GM19035 (cell line): ENCODE results near the gene CAPN14.

Source experiments
- ATAC-seq: cut with Tn5 transposase; IDR thresholded peaks from one replicate; pipeline ENCODE4 v1.9.1; 2021; ENCODE audit not compliant: unreplicated experiment

The CAPN14 gene

DNA sequence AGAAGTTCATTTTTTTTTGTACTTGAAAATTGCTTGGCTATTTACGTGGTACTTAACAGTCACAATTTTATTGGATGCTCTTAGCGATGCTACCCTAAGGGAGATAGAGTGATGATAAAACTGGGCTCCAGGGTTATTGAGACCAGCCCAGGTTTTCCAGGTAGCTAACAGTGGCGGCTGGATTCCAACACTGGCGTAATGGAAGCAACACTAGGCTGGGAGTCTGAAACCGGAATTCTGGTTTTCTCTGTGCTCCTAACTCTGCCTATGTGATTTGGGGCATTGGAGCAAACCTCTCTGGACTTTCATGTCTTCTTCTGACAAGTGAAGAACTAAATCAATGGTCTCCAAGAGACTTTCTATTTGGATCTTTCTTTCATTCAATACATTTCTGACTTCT lies 69.7 kb downstream of the CAPN14 start:
- ATAC-seq = no peak

DNA sequence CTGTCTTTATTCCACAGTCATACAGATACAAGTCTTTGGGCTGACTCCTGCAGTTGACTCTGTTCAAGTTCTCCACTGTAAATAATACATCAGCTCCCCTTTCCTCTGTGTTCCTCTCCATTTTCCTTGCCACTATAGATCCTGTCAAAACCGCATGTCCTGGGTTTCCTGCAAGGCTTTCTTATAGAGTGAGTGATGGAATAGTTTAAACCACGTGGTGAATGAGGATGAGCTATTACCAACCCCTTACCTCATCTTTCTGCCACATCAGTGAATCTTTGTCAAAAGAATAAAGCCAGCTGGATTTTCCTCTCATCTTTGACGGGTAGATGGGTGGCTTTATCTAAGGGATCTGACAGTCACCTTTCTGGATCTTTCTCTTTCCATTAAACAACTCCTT lies 75.2 kb downstream of the CAPN14 start:
- no peak for ATAC-seq

DNA sequence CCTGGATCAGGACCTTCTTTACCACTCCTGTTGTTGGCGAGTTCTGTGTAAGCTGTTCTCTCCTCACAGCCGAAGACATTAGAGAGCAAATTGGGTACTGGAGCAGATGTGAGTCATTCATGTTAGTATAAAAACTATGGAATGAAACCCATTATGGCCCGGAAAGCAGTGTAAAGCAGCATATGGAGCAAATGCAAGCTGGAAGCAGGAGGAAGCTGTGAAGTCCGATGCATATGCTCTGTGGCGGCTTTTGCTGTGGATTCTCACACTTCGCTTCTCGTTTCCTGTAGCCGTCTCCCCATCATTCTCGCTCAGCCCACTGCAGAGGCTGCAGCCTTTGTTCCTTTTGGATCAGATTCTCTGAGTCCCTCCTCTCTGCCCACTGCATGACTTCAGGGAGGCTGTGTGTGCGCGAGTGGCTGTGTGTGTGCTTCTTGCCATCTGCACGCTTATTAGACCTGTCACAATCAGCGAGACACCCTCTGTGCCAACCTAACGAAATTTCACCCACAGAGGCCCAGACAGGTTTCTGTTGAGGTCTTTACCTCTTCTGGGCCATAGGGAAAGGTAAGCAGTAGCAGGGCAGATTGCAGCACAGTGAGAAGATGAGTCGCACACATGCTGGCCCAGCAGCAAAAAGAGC lies 75.8 kb downstream of the CAPN14 start:
- no peak for ATAC-seq

DNA sequence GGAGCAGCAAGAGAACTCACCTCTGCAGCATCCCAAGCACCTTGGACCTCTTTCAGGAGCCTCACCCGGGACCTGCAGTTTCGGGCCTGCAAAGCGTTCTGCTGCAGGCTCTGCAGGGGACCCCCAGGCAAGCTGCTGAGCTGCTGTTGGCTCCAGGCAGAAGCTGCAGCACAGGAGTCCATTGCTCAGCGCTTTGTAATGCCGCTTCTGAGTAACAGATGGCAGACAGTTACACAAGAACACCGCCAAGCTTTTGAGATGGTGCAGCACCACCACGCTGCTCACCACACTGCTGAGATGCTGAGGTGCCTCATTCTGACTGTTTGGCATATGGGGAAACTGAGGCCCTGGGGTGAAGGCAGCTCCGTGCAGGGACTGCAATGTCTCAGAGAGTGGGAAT lies 77.2 kb downstream of the CAPN14 start:
- ATAC-seq = no peak

DNA sequence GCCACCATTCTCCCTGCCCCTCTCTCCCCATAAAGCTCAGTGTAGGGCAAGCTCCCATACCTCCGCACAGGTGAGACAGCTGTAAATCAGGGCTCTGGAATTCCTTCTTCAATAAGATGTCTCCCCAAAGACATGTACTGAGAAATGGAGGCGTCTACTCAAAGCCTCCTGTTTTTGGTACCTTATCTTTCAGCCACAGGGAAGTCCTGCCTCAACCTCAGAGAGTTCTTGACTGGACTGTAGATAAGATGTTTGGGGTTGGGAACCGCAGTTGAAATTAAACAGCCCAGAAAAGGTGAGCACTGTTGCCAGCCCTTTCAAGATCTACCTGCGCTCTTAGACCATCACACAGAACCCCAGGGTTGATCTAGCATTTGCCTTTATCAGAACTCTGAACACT lies 77.6 kb downstream of the CAPN14 start:
- ATAC-seq = no peak

DNA sequence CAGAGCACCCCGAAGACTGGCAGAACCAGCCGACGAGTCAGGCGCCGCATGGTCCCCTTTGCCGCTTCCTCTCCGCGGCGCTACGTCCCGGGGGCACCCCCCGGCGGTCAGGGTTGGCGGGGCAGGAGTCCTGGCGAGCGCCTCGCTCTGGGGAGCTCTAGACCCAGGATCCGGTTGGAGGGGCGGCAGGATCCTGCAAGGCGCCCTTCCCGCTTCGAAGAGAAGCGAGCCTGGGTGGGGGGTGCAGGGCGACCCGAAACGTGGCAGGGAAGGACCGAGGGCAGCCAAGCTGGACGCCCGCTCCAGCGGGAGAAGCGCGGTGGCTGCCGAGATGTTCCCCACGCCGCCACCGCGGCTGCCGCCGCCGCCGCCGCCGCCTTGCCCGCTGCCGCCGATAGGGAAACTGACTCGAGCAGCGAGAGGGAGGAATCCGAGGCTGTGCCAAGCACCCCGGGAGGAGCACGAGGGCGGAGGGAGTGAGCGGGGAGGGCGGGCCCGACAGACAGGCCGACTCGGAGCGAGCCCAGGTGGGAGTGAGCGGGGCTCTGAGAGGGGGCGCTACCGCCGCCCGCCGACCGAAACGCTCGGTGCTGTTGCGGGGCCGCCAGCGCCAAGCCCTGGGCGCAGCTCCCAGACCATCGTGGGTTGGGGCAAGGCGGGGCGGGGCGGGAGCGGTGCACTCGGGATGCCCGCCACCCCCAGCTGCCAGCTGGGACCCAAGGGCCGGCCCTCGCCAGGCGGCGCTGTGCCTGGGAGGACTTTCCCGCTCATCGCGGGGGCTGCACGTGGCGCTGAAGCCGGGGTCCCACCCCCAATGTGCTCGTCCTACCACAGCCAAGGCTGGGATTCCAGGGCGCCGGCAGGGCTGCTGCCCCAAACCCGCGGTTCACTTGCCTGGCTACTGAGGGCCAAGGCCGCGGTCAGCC lies 79.0 kb downstream of the CAPN14 start, which contains the start of gene GALNT14:
GALNT14 (minus strand) TSS at position 404 of the 926 bp plus-strand sequence; CDS start at position 50, 354 bp downstream.
- ATAC-seq = peak; percentile 56

DNA sequence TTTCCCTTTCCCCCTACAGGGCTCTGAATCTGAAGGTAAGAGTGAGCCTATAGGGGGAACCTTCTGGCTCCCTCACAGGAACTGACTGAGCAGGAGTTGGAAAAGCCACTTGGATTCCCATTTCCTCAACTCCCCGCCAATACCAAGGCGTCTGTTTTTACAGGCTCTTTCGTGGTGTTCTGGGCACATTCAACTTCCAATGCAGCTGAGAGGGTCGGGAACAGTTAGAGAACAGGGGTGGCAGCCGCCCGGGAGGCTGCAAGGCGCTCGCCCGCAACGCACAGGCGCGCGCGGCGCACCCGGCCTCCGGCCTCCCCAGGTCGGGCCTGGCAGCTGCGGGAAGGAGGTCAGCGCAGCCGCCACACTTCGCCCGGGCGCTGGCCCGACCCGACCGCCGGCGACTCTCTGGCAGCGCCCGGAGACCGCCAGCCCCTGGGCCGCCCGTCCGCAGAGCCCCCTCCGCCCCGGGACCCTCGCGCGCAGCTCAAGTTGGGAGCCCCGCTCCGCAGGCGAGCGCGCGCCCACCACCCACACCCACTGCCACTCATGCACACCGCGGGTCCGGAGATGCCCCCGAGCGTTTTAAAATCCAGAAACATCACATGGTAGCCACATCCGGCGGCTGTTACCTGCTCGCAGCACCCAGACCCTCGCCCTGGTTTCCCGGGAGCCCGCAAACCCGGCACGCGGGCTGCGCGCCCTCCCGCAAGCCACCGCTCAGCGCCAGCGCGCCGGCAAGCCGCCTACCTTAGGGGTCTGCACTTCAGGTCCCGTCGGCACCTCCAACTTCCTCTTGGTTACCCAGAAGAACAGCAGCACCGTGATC lies 79.9 kb downstream of the CAPN14 start:
- ATAC-seq = peak; percentile 19

DNA sequence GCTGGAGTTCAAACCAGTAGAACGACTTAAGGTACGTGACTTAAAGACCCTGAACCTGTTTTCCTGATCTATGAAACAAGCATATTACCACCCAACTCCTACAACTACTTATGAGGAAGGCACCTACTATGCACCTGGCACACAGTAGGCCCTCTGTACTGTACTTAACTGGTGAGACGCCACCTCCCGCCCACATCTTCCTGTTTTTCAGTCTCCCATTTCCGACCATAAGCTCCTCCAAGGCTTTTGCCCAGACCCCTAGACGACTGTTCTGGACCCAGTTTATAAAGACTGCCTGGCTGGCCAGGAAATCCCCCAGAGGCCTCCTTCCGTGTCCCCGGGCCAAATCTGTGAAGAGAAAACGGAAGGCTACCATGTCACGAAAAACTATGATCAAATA lies 80.6 kb downstream of the CAPN14 start:
- no peak for ATAC-seq

DNA sequence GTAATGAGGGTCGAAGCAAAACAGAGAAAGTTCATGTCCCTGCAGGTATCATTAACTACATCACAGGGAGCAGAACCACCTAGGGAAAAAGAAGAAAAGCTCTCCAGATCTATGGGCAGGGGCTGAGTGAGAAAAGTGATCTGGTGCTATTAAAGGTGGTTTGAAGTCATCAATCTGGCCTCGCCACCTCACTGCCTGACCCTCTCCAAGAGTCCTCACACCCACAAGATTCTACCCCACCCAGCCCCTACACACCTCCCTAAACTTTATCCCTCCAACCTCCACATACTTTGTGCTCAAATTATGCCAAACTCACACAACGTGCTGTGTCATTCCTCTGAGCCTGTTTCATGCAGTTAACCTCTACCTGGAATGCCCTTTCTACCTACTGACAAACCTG lies 81.3 kb downstream of the CAPN14 start:
- ATAC-seq = no peak

DNA sequence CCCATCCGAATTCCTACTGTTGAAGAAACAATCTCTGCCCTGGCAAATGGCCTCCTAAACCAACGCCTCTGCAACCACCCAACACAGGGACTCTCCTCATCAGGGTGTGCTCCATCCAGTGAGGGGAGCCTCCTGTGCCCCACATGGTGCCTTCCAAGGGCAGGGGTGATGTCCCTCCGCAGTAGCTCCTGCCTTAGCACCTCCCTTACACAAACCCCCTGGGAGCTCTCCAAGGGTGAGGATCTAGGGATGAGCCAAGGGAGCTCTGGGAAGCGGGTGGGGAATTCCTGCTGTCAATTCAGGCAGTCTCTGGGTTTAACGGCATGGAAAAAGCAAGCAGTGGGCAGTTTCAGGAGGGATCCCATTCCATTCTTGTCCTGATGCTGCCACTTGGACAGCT lies 82.8 kb downstream of the CAPN14 start:
- ATAC-seq = no peak

DNA sequence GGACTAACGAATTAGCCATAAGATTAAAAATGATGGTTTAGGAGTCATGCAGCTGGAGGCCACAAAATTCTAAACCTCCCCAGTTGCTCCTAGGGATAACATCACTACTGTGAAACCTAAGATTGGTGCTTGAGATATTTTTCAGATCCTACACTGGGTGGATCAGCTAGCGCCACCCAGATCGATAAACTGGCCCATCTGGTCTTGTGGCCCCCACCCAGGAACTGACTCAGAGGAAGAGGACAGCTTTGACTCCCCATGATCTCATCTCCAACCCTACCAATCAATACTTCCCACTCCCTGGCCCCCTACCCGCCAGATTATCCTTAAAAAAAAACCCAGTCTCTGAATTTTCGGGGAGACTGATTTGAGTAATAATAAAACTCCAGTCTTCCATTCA lies 84.5 kb downstream of the CAPN14 start:
- no peak for ATAC-seq

DNA sequence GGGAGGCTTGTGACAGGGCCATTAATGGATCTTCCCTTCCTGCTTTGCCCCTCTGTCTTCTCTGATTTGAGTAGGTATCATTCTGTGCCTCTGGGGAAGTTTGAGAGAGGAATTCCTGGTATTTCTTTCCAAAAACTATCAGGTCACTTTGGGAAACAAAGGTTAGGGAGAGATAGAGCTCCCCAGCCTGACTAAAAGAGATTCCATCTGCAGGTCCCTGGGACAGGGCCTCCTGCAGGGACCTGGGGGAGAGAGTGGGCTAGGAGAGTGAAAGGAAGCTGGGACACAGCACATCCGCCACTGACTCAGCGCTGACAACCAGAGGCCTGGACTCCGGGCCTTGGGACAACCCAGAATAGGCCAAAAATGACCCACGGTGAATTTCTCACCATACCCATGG lies 85.4 kb downstream of the CAPN14 start:
- ATAC-seq = no peak

DNA sequence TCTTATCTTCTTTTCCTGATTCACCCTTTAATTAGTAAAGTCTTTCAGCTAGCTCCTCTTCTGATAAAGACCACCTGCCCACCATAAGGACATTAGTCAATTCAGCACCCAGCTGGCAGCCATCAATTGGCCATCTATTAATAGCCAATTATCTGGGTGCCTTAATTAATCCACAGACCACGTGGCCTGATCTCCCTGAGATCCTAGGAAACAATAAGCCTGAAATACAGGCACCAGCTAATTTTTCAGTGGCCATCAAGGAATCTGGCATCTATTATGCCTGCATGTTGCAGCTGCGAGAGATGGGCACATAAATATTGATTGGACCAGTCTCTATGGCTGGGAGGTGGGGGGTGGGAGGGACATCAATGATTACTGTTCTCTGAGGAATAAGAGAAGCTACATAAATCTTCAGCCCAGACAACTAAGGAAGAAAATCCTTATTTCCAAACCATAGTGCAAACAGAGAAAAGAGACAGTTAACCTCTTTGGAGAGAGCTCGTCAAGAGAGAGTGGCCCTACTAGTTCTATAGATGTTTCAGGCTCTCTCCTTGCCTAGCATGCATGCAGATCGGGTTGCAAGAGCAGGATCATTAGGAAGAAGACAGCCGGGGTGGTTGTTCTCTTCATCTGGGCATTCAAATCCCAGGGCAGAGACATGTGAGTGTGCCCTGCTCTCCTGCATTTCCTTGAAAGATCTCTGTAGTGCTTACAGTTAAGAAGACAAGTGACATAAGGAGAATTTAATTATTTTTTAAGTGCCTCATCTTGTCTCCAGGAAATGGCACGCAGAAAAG lies 87.7 kb downstream of the CAPN14 start:
- ATAC-seq = no peak

DNA sequence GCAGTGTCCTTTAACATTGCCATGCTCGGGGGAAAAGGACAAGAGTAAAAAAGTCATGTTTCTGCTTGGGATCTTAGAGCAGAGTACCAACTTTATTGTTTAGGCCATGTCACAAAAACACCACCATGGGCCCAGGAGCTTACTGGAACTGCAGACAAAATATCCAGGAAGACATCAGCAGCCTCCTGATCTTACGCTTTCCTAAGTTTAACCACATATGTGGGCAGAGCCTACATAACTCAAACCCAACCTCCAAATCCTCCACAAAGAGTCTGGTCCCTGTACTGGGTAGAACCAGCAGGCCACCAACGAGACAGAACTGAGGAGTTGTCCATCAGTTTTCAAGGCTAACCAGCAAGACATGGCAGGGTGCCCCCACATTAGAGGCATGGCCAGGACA lies 89.4 kb downstream of the CAPN14 start:
- no peak for ATAC-seq

DNA sequence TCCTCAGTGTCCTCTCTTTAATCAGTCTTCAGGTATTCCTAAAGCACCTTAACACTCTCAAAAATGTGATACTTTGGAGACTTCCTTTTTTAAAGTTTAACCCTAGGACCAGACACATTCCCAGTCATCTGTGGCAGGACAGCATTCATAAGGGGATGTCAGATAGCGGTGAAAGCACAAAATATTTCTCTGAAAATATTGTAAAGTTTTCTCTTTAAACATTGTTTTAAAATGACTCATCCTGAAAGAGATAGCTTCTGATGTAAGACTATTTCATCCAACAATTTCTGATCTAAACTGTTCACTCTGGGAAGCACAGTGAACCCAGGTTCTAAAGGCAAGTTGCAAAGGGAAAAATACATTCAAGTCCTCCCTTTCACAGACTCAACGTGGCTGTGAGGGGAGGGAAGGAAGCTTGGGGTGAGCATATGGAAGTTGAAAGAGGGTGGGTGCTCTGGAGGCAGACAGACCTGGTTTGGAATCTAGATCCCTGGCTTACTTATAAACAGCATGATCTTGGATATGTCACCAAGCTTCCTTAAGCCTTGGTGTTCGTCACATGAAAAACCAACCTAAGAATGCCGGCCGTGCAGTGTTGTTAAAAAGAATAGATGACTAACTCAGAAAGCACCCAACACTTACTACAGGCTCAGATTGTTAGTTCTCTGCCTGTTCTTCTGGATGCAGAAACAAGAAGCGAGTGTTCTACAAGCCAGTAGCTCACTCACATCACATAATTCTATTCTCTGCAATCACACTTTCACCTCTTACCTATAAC lies 91.2 kb downstream of the CAPN14 start:
- no peak for ATAC-seq

DNA sequence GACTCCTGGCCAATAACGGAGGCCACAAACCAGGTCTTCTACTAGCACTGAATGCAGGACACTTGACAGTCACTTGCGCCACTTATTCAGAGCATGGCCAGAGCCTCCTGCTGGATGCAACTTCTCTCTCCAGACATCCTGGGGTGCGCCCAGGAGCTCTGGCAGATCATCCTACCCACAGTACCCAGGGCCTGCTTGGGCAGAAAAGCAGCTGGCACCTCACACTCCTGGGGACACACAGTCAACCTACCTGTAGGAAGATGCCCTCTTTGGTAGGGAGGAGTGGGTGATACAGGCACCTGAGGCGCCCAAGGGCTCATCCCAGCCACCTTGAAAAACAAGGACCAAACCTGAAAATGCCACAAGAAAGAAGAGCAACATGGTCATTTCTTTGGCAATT lies 92.4 kb downstream of the CAPN14 start:
- no peak for ATAC-seq
